Measurements from ENCODE around the gene IFI44L. TPM values are rescaled to one million over a fixed set of nuclear protein-coding genes. Genes with fewer than 3 reads are reported as not detected.

IFI44L gene
- total RNA-seq, 4 donors from 2014 or later, result 9.6 to 49.5 (median 23.6) TPM

GRCh38 chr1:78668427-78668826, 48.2 kb downstream of the IFI44L start:
- no peak for TF ChIP-seq CTCF (IDR thresholded peaks at IDR 0.05; ENCODE audit: low read depth)

- TF ChIP-seq CTCF (IDR thresholded peaks at IDR 0.05; ENCODE audit: low read depth), result no peak
Measured at GRCh38 chr1:78672428-78672827, 52.2 kb downstream of the IFI44L start.

- TF ChIP-seq CTCF (IDR thresholded peaks at IDR 0.05; ENCODE audit: low read depth), result no peak
Measured at GRCh38 chr1:78673120-78673519, 52.9 kb downstream of the IFI44L start.

- no peak for TF ChIP-seq CTCF (IDR thresholded peaks at IDR 0.05; ENCODE audit: low read depth)
Measured at GRCh38 chr1:78676347-78676982, 56.2 kb downstream of the IFI44L start.

GRCh38 chr1:78676993-78677392, 56.7 kb downstream of the IFI44L start:
- TF ChIP-seq CTCF (IDR thresholded peaks at IDR 0.05; ENCODE audit: low read depth), result no peak

GRCh38 chr1:78677788-78678187, 57.5 kb downstream of the IFI44L start:
- no peak for TF ChIP-seq CTCF (IDR thresholded peaks at IDR 0.05; ENCODE audit: low read depth)

- TF ChIP-seq CTCF (IDR thresholded peaks at IDR 0.05; ENCODE audit: low read depth), result no peak
Measured at GRCh38 chr1:78678324-78678723, 58.1 kb downstream of the IFI44L start.

Measured in subcutaneous adipose tissue (tissue), 4 donors.